MM.1S (cell line): ENCODE measurements around the gene RAB44.
A peak's percentile ranks its signal among the peaks of the same experiment; 100 is the strongest.

ENCODE experiments used
- DNase-seq: peaks from one replicate; pipeline ENCODE4 v3.0.0-alpha.2; 2015
- H2AFZ ChIP-seq: fragments of 300-600 bp; sonication (generic); 2 replicates; pipeline ENCODE4 v1.6.0; 2016; ENCODE audit warnings: antibody characterized with exemption, low read length
- H3F3A ChIP-seq: fragments of 300-600 bp; sonication (generic); 2 replicates; pipeline ENCODE4 v1.6.1; 2016; ENCODE audit warnings: mild to moderate bottlenecking, antibody characterized with exemption, low read length, moderate library complexity, mixed read lengths; ENCODE audit not compliant: insufficient read depth
- H3K27ac ChIP-seq: fragments of 300-600 bp; sonication (generic); 2 replicates; pipeline ENCODE4 v1.5.1; 2016; ENCODE audit warnings: mild to moderate bottlenecking, low read length
- H3K27me3 ChIP-seq: fragments of 300-600 bp; sonication (generic); replicated peaks from 2 replicates; pipeline ENCODE4 v1.6.0; 2016; ENCODE audit warnings: low read length; ENCODE audit not compliant: insufficient read depth
- H3K36me3 ChIP-seq: fragments of 300-600 bp; sonication (generic); replicated peaks from 2 replicates; pipeline ENCODE4 v1.6.1; 2016; ENCODE audit warnings: mild to moderate bottlenecking, low read length, mixed read lengths; ENCODE audit not compliant: insufficient read depth
- H3K4me1 ChIP-seq: fragments of 300-600 bp; sonication (generic); 2 replicates; pipeline ENCODE4 v1.6.1; 2016; ENCODE audit warnings: low read length, mixed read lengths
- H3K4me2 ChIP-seq: fragments of 300-600 bp; sonication (generic); 2 replicates; pipeline ENCODE4 v1.6.0; 2016; ENCODE audit warnings: low read depth, low read length
- H3K4me3 ChIP-seq: fragments of 300-600 bp; sonication (generic); 2 replicates; pipeline ENCODE4 v1.5.1; 2016; ENCODE audit warnings: low read length, mixed read lengths
- H3K79me2 ChIP-seq: fragments of 300-600 bp; sonication (generic); 2 replicates; pipeline ENCODE4 v1.6.1; 2016; ENCODE audit warnings: mixed run types, low read length, mixed read lengths
- H3K9ac ChIP-seq: fragments of 300-600 bp; sonication (generic); 2 replicates; pipeline ENCODE4 v1.6.1; 2016; ENCODE audit warnings: low read length, mixed read lengths
- H3K9me2 ChIP-seq: fragments of 300-600 bp; sonication (generic); replicated peaks from 2 replicates; pipeline ENCODE4 v1.6.1; 2016; ENCODE audit warnings: mild to moderate bottlenecking, low read length, mixed read lengths; ENCODE audit not compliant: insufficient read depth
- H3K9me3 ChIP-seq: fragments of 300-600 bp; sonication (generic); replicated peaks from 2 replicates; pipeline ENCODE4 v1.6.1; 2016; ENCODE audit warnings: mild to moderate bottlenecking, low read length, mixed read lengths; ENCODE audit not compliant: insufficient read depth
- H4K20me1 ChIP-seq: fragments of 300-600 bp; sonication (generic); 2 replicates; pipeline ENCODE4 v1.6.1; 2016; ENCODE audit warnings: mild to moderate bottlenecking, low read length, moderate library complexity, mixed read lengths; ENCODE audit not compliant: insufficient read depth
- CTCF ChIP-seq: fragments of 300-600 bp; sonication (generic); IDR thresholded peaks from 2 replicates; pipeline ENCODE4 v1.5.1; 2016; ENCODE audit warnings: antibody characterized with exemption, low read length, mixed read lengths
- EZH2 ChIP-seq: fragments of 300-600 bp; sonication (generic); optimal IDR thresholded peaks from 2 replicates; pipeline ENCODE3; 2017; ENCODE audit warnings: low read depth, mild to moderate bottlenecking, antibody characterized with exemption, low read length, mixed read lengths
- EZH2phosphoT487 ChIP-seq: fragments of 300-600 bp; sonication (generic); IDR thresholded peaks from 2 replicates; pipeline ENCODE4 v1.6.1; 2018; ENCODE audit warnings: antibody characterized with exemption, low read length

The RAB44 gene

GRCh38 chr6:36753671-36754405 lies 56.2 kb downstream of the RAB44 start:
- Histone ChIP-seq H4K20me1 (no peaks in the 10 kb centered on the region), H2AFZ (no peak overlapping the region), H3K9ac (peak overlapping the region; percentile 15; the same call in 1 of the 2 replicates), H3K9me2 (no peaks in the 10 kb centered on the region), H3K27ac (peak overlapping the region; percentile 95), H3K36me3 (no peaks in the 10 kb centered on the region), H3K79me2 (0 out of 2 replicates have a peak, but pooled peaks cover 6% of the 10 kb centered on the region), H3K9me3 (no peaks in the 10 kb centered on the region), H3K4me3 (no peak overlapping the region), H3K27me3 (no peaks in the 10 kb centered on the region), H3K4me2 (peak overlapping the region; percentile 66; the same call in 1 of the 2 replicates), H3F3A (peaks cover 61% of the 10 kb centered on the region), H3K4me1 (peaks cover 71% of the 10 kb centered on the region)
- no peak for DNase-seq
- TF ChIP-seq EZH2, result no peak
- no peak for TF ChIP-seq CTCF
- no peak for TF ChIP-seq EZH2phosphoT487

GRCh38 chr6:36754582-36755434 lies 57.2 kb downstream of the RAB44 start:
- peaks cover 63% of the 10 kb centered on the region for H3F3A ChIP-seq
- H2AFZ ChIP-seq, result no peak overlapping the region
- TF ChIP-seq EZH2phosphoT487 (no peak), EZH2 (no peak)
- 0 out of 2 replicates have a peak, but pooled peaks cover 6% of the 10 kb centered on the region for H3K79me2 ChIP-seq
- H3K27me3 ChIP-seq, result no peaks in the 10 kb centered on the region
- H3K9me2 ChIP-seq, result no peaks in the 10 kb centered on the region
- no peak overlapping the region for H3K4me3 ChIP-seq
- peaks cover 77% of the 10 kb centered on the region for H3K4me1 ChIP-seq
- peak overlapping the region; percentile 78; the same call in 1 of the 2 replicates for H3K4me2 ChIP-seq
- H3K27ac ChIP-seq, result peak overlapping the region; percentile 63; the same call in 1 of the 2 replicates
- no peaks in the 10 kb centered on the region for H3K9me3 ChIP-seq
- DNase-seq, result no peak
- H3K36me3 ChIP-seq, result no peaks in the 10 kb centered on the region
- peak overlapping the region; percentile 4; the same call in 1 of the 2 replicates for H3K9ac ChIP-seq
- no peaks in the 10 kb centered on the region for H4K20me1 ChIP-seq

GRCh38 chr6:36755435-36756348 lies 58.1 kb downstream of the RAB44 start:
- Histone ChIP-seq H3K4me3 (peak overlapping the region; percentile 37; the same call in 1 of the 2 replicates), H2AFZ (0 out of 2 replicates have a peak overlapping the region, but pooled peaks have one; percentile 2)

More at GRCh38 chr6:36755435-36756348, 58.1 kb downstream of the RAB44 start:
- H3K36me3 ChIP-seq, result no peaks in the 10 kb centered on the region
- peak overlapping the region; percentile 78 for H3K4me2 ChIP-seq
- peak overlapping the region; percentile 32; the same call in 1 of the 2 replicates for H3K9ac ChIP-seq
- H3F3A ChIP-seq, result peaks cover 63% of the 10 kb centered on the region
- H3K9me2 ChIP-seq, result no peaks in the 10 kb centered on the region
- H3K27ac ChIP-seq, result peak overlapping the region; percentile 63
- H3K79me2 ChIP-seq, result 0 out of 2 replicates have a peak, but pooled peaks cover 6% of the 10 kb centered on the region
- H3K27me3 ChIP-seq, result no peaks in the 10 kb centered on the region
- H3K9me3 ChIP-seq, result no peaks in the 10 kb centered on the region
- DNase-seq, result peak; percentile 70
- TF ChIP-seq CTCF (no peak), EZH2phosphoT487 (no peak), EZH2 (no peak)
- H3K4me1 ChIP-seq, result peaks cover 77% of the 10 kb centered on the region
- H4K20me1 ChIP-seq, result no peaks in the 10 kb centered on the region
